Measurements from ENCODE around the gene CD27.
"Not testable (repeated sequence)": the region's sequence is repeated elsewhere in the genome, so short reads cannot be mapped to it uniquely, and the experiment has no call there.

The CD27 gene

GRCh38 chr12:6461401-6462233 is 16.9 kb downstream of the CD27 start:
- peak; percentile 86 for DNase-seq (ENCODE audit: low spot score)

GRCh38 chr12:6462234-6462995 is 17.7 kb downstream of the CD27 start:
- no peak for DNase-seq (ENCODE audit: low spot score)

GRCh38 chr12:6463216-6463615 is 18.5 kb downstream of the CD27 start:
- no peak for DNase-seq (ENCODE audit: low spot score)

- DNase-seq (ENCODE audit: low spot score), result no peak
These were observed 19.1 kb downstream of the CD27 start for GRCh38 chr12:6463858-6464257.

GRCh38 chr12:6464531-6464930 is 19.8 kb downstream of the CD27 start:
- no peak for DNase-seq (ENCODE audit: low spot score)

- peak; percentile 85 for DNase-seq (ENCODE audit: low spot score)
These were observed 20.9 kb downstream of the CD27 start for GRCh38 chr12:6465467-6466183.

- DNase-seq (ENCODE audit: low spot score), result no peak
These were observed 21.4 kb downstream of the CD27 start for GRCh38 chr12:6466184-6466573.

- not testable (repeated sequence) for DNase-seq (ENCODE audit: low spot score)
These were observed 22.0 kb downstream of the CD27 start for GRCh38 chr12:6466751-6467150.

- not testable (repeated sequence) for DNase-seq (ENCODE audit: low spot score)
These were observed 23.0 kb downstream of the CD27 start for GRCh38 chr12:6467571-6468282.

- no peak for DNase-seq (ENCODE audit: low spot score)
These were observed 23.5 kb downstream of the CD27 start for GRCh38 chr12:6468283-6468575.

GRCh38 chr12:6469092-6469491 is 24.3 kb downstream of the CD27 start:
- DNase-seq (ENCODE audit: low spot score), result no peak

GRCh38 chr12:6469609-6470374 is 25.0 kb downstream of the CD27 start:
- no peak for DNase-seq (ENCODE audit: low spot score)

- peak; percentile 99 for DNase-seq (ENCODE audit: low spot score)
These were observed 25.8 kb downstream of the CD27 start, which contains the start of gene VAMP1 for GRCh38 chr12:6470375-6471163. Gene VAMP1 (minus strand): TSS chr12:6470677. CDS start chr12:6470531, 146 bp downstream.

GRCh38 chr12:6471989-6472360 is 27.2 kb downstream of the CD27 start:
- DNase-seq (ENCODE audit: low spot score), result no peak

GRCh38 chr12:6472491-6472890 is 27.7 kb downstream of the CD27 start:
- DNase-seq (ENCODE audit: low spot score), result no peak

- not testable (repeated sequence) for DNase-seq (ENCODE audit: low spot score)
These were observed 30.6 kb downstream of the CD27 start for GRCh38 chr12:6475233-6475975.

GRCh38 chr12:6476489-6476888 is 31.7 kb downstream of the CD27 start:
- DNase-seq (ENCODE audit: low spot score), result no peak

GRCh38 chr12:6477601-6478377 is 33.0 kb downstream of the CD27 start:
- DNase-seq (ENCODE audit: low spot score), result not testable (repeated sequence)

GRCh38 chr12:6478416-6478815 is 33.7 kb downstream of the CD27 start:
- DNase-seq (ENCODE audit: low spot score), result no peak
